Measurements from ENCODE around the gene SYT9.

GRCh38 chr11:7263842-7264241 lies 12.1 kb downstream of the SYT9 start:
- TF ChIP-seq RAD21 (IDR thresholded peaks at IDR 0.05; ENCODE audit: low read depth) (no peak), CEBPB (IDR thresholded peaks at IDR 0.05) (no peak)
